Measurements from ENCODE around the gene EDDM3A.

Gene EDDM3A

DNA sequence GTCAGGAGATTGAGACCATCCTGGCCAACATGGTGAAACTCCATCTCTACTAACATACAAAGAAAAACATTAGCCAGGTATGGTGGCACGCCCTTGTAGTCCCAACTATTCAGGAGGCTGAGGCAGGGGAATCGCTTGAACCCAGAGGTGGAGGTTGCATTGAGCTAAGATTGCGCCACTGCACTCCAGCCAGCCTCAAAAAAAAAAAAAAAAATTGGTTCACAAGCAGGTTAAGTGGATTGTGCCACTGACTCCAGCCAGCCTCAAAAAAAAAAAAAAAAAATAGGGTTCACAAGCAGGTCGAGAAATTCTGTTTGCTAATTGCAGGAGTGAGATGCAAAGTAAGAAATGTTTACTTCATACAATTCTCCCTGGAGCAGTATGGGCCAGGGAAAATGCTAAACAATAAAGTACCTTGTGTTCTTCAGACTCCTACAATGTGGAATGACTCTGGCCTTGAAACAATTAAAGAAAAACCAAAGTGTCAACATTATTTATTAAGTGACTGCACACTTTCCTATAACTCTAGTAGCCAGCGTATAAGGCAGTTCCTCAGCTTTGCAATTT lies 28.7 kb downstream of the EDDM3A start:
- H3F3A ChIP-seq (ENCODE audit: control insufficient read depth, insufficient read depth): no peaks in the 10 kb centered on the region
- H3K9me3 ChIP-seq (ENCODE audit: control insufficient read depth, insufficient read depth, low read length): no peaks in the 10 kb centered on the region
- H4K20me1 ChIP-seq (ENCODE audit: control insufficient read depth, insufficient read depth, low read depth, low read length): no peaks in the 10 kb centered on the region
- no peak overlapping the region for H3K4me3 ChIP-seq (ENCODE audit: low read length)
- no peaks in the 10 kb centered on the region for H3K79me2 ChIP-seq (ENCODE audit: control insufficient read depth, low read length)
- TF ChIP-seq EZH2phosphoT487 (IDR thresholded peaks at IDR 0.05; ENCODE audit: borderline replicate concordance, low read length): no peak
- TF ChIP-seq, protein P1, sequence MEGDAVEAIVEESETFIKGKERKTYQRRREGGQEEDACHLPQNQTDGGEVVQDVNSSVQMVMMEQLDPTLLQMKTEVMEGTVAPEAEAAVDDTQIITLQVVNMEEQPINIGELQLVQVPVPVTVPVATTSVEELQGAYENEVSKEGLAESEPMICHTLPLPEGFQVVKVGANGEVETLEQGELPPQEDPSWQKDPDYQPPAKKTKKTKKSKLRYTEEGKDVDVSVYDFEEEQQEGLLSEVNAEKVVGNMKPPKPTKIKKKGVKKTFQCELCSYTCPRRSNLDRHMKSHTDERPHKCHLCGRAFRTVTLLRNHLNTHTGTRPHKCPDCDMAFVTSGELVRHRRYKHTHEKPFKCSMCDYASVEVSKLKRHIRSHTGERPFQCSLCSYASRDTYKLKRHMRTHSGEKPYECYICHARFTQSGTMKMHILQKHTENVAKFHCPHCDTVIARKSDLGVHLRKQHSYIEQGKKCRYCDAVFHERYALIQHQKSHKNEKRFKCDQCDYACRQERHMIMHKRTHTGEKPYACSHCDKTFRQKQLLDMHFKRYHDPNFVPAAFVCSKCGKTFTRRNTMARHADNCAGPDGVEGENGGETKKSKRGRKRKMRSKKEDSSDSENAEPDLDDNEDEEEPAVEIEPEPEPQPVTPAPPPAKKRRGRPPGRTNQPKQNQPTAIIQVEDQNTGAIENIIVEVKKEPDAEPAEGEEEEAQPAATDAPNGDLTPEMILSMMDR (IDR thresholded peaks at IDR 0.05; ENCODE audit: low read depth, low read length, poor library complexity, severe bottlenecking): no peak
- no peaks in the 10 kb centered on the region for H3K4me1 ChIP-seq (ENCODE audit: control insufficient read depth, low read length)
- H3K4me2 ChIP-seq (ENCODE audit: low read length): no peak overlapping the region
- H3K27ac ChIP-seq (ENCODE audit: low read depth, low read length): no peak overlapping the region
- peaks cover 16% of the 10 kb centered on the region for H3K27me3 ChIP-seq (ENCODE audit: control insufficient read depth, low read length)
- H3K9me2 ChIP-seq (replicated peaks; ENCODE audit: control insufficient read depth, low read length): no peaks in the 10 kb centered on the region
- no peaks in the 10 kb centered on the region for H3K36me3 ChIP-seq (ENCODE audit: control insufficient read depth, low read length)

- H3K27me3 ChIP-seq (ENCODE audit: control insufficient read depth, low read length): peaks cover 16% of the 10 kb centered on the region
- H3K4me3 ChIP-seq (ENCODE audit: low read length): no peak overlapping the region
- no peak overlapping the region for H3K27ac ChIP-seq (ENCODE audit: low read depth, low read length)
Observed at GRCh38 chr14:20775043-20775442, 29.4 kb downstream of the EDDM3A start.

GRCh38 chr14:20775901-20776300 lies 30.2 kb downstream of the EDDM3A start:
- peaks cover 13% of the 10 kb centered on the region for H3K27me3 ChIP-seq (ENCODE audit: control insufficient read depth, low read length)
- no peaks in the 10 kb centered on the region for H3K9me2 ChIP-seq (replicated peaks; ENCODE audit: control insufficient read depth, low read length)
- H3K4me3 ChIP-seq (ENCODE audit: low read length): no peak overlapping the region
- H4K20me1 ChIP-seq (ENCODE audit: control insufficient read depth, insufficient read depth, low read depth, low read length): no peaks in the 10 kb centered on the region
- TF ChIP-seq EZH2phosphoT487 (IDR thresholded peaks at IDR 0.05; ENCODE audit: borderline replicate concordance, low read length): no peak
- TF ChIP-seq, protein P1 (IDR thresholded peaks at IDR 0.05; ENCODE audit: low read depth, low read length, poor library complexity, severe bottlenecking): no peak
- no peaks in the 10 kb centered on the region for H3K79me2 ChIP-seq (ENCODE audit: control insufficient read depth, low read length)
- H3K27ac ChIP-seq (ENCODE audit: low read depth, low read length): no peak overlapping the region
- no peak overlapping the region for H3K4me2 ChIP-seq (ENCODE audit: low read length)
- H3K4me1 ChIP-seq (ENCODE audit: control insufficient read depth, low read length): peaks cover 11% of the 10 kb centered on the region
- H3K36me3 ChIP-seq (ENCODE audit: control insufficient read depth, low read length): no peaks in the 10 kb centered on the region
- H3F3A ChIP-seq (ENCODE audit: control insufficient read depth, insufficient read depth): no peaks in the 10 kb centered on the region
- H3K9me3 ChIP-seq (ENCODE audit: control insufficient read depth, insufficient read depth, low read length): no peaks in the 10 kb centered on the region

More at GRCh38 chr14:20775043-20775442, 29.4 kb downstream of the EDDM3A start:
- H3K9me3 ChIP-seq (ENCODE audit: control insufficient read depth, insufficient read depth, low read length): no peaks in the 10 kb centered on the region
- H3K79me2 ChIP-seq (ENCODE audit: control insufficient read depth, low read length): no peaks in the 10 kb centered on the region
- H3K36me3 ChIP-seq (ENCODE audit: control insufficient read depth, low read length): no peaks in the 10 kb centered on the region
- no peaks in the 10 kb centered on the region for H4K20me1 ChIP-seq (ENCODE audit: control insufficient read depth, insufficient read depth, low read depth, low read length)
- no peak for TF ChIP-seq EZH2phosphoT487 (IDR thresholded peaks at IDR 0.05; ENCODE audit: borderline replicate concordance, low read length)
- TF ChIP-seq, protein P1 (IDR thresholded peaks at IDR 0.05; ENCODE audit: low read depth, low read length, poor library complexity, severe bottlenecking): no peak
- peaks cover 3% of the 10 kb centered on the region for H3K4me1 ChIP-seq (ENCODE audit: control insufficient read depth, low read length)
- H3K9me2 ChIP-seq (replicated peaks; ENCODE audit: control insufficient read depth, low read length): no peaks in the 10 kb centered on the region
- no peaks in the 10 kb centered on the region for H3F3A ChIP-seq (ENCODE audit: control insufficient read depth, insufficient read depth)
- no peak overlapping the region for H3K4me2 ChIP-seq (ENCODE audit: low read length)
